ENCODE data around the gene MOCOS. TPM values are rescaled to one million over a fixed set of nuclear protein-coding genes. Genes with fewer than 3 reads are reported as not detected.

Gene MOCOS
- total RNA-seq, 1 experiment from 2014 or later = 4.2 TPM

DNA sequence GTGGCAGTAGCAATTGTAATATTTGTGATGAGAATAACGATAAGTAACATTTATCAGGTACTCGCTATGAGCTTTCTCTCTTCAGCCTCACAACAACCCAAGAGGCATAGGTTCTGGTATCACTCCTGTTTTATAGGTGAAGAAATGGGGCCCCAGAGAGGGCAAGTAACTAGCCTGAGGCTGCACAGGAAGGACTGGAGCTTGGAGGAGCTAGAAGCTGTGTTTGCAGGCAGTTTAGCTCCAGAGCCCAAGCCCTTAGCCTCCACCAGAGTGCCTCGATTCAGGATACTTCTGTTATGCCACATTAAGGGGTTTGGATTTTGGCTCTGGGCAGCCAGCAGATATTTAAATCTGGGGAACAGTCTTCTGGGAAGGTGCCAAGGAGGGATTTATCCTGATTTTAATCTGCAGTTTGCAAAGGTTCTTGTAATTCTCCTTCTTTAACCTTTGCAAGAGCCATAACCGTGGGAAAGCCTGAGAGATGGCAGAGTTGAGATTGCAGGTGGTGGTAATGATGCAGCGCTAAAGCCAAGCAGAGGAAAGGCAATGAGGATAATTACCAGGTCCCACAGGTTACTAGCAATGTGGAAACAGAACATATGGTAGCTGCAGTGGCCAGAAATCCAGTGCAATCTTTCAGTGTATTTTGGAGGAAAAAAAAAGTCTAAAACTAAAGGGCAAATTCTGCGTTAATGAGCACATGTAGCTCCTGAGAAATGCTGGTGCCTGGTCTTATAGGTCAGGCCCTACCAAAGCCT lies 9.1 kb downstream of the MOCOS start:
- CTCF ChIA-PET = interaction anchor here (0.8 to 3.0 kb wide), 4 partner anchors 8 to 88 kb away, joined by 3 to 17 read pairs (median 5); no protein-coding TSS in a partner anchor

DNA sequence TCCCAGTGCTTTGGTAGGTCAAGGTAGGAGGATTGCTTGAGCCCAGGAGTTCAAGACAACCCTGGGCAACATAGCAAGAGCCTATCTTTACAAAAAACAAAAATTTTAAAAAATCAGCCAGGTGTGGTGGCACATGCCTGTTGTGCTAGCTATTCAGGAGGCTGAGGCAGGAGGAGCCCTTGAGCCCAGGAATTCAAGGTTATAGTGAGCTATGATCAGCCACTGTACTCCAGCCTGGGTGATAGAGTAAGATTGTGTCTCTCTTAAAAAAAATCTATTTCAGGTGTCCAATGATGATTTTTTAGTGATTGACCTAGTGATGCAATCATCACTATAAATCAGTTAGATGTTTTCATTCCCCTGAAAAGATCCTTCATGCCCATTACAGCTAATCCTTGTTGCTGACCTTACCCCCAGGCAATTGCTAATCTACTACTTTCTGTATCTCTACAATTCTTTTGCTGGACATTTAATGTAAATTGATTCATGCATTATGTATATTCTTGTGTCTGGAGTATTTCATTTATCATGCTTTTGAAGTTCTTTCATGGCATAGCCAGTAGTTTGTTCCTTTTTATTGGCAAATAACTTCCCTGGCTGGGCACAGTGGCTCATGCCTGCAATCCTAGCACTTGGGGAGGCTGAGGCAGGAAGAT lies 10.3 kb downstream of the MOCOS start:
- no peak for DNase-seq (ENCODE audit: low spot score)
- no peaks in the 10 kb centered on the region for H3K9me3 Mint-ChIP-seq
- ATAC-seq = no peak; the same call in 1 of the 2 replicates
- ChIA-PET POLR2A (interaction anchor here (2.2 kb wide), 1 partner anchor 9 kb away, joined by 5 read pairs; no protein-coding TSS in a partner anchor), CTCF (interaction anchor here (0.6 to 3.0 kb wide), 7 partner anchors 9 to 87 kb away, joined by 3 to 17 read pairs (median 3); no protein-coding TSS in a partner anchor)
- H3K4me1 Mint-ChIP-seq = no peaks in the 10 kb centered on the region
- no peak overlapping the region for H3K4me3 Mint-ChIP-seq
- no peaks in the 10 kb centered on the region for H3K27me3 Mint-ChIP-seq (ENCODE audit: low read depth)
- TF ChIP-seq NR3C1 (CRISPR knock-in tag; conservative IDR thresholded peaks at IDR 0.05; ENCODE audit: low read depth) = no peak
- TF ChIP-seq, protein P1, sequence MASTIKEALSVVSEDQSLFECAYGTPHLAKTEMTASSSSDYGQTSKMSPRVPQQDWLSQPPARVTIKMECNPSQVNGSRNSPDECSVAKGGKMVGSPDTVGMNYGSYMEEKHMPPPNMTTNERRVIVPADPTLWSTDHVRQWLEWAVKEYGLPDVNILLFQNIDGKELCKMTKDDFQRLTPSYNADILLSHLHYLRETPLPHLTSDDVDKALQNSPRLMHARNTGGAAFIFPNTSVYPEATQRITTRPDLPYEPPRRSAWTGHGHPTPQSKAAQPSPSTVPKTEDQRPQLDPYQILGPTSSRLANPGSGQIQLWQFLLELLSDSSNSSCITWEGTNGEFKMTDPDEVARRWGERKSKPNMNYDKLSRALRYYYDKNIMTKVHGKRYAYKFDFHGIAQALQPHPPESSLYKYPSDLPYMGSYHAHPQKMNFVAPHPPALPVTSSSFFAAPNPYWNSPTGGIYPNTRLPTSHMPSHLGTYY (CRISPR knock-in tag; IDR thresholded peaks at IDR 0.05) = no peak
- TF ChIP-seq ZNF416 (CRISPR knock-in tag; IDR thresholded peaks at IDR 0.05) = no peak
- no peak for TF ChIP-seq ZBTB21 (CRISPR knock-in tag; IDR thresholded peaks at IDR 0.05; ENCODE audit: borderline replicate concordance)
- no peak for TF ChIP-seq KAT7 (CRISPR knock-in tag; IDR thresholded peaks at IDR 0.05; ENCODE audit: borderline replicate concordance)
- TF ChIP-seq, protein P2, sequence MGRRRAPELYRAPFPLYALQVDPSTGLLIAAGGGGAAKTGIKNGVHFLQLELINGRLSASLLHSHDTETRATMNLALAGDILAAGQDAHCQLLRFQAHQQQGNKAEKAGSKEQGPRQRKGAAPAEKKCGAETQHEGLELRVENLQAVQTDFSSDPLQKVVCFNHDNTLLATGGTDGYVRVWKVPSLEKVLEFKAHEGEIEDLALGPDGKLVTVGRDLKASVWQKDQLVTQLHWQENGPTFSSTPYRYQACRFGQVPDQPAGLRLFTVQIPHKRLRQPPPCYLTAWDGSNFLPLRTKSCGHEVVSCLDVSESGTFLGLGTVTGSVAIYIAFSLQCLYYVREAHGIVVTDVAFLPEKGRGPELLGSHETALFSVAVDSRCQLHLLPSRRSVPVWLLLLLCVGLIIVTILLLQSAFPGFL (CRISPR knock-in tag; IDR thresholded peaks at IDR 0.05; ENCODE audit: borderline replicate concordance) = no peak
- no peak for TF ChIP-seq NR2C2 (CRISPR knock-in tag; IDR thresholded peaks at IDR 0.05)
- H3K27ac Mint-ChIP-seq = no peak overlapping the region
- H3K36me3 Mint-ChIP-seq = no peaks in the 10 kb centered on the region

More for the DNA sequence above, 9.1 kb downstream of the MOCOS start:
- TF ChIP-seq ZNF423 (CRISPR knock-in tag; IDR thresholded peaks at IDR 0.05) = no peak
- TF ChIP-seq SMAD4 (CRISPR knock-in tag; IDR thresholded peaks at IDR 0.05) = no peak
- POLR2A ChIA-PET = interaction anchor here (0.9 to 2.2 kb wide), 2 partner anchors 8 to 13 kb away, joined by 3 to 5 read pairs; no protein-coding TSS in a partner anchor
- Mint-ChIP-seq H3K27ac (no peak overlapping the region), H3K27me3 (ENCODE audit: low read depth) (no peaks in the 10 kb centered on the region), H3K36me3 (peaks cover 5% of the 10 kb centered on the region; the same call in 1 of the 2 replicates), H3K9me3 (no peaks in the 10 kb centered on the region), H3K4me3 (no peak overlapping the region), H3K4me1 (no peaks in the 10 kb centered on the region)
- DNase-seq (ENCODE audit: low spot score) = no peak
- no peak for ATAC-seq

DNA sequence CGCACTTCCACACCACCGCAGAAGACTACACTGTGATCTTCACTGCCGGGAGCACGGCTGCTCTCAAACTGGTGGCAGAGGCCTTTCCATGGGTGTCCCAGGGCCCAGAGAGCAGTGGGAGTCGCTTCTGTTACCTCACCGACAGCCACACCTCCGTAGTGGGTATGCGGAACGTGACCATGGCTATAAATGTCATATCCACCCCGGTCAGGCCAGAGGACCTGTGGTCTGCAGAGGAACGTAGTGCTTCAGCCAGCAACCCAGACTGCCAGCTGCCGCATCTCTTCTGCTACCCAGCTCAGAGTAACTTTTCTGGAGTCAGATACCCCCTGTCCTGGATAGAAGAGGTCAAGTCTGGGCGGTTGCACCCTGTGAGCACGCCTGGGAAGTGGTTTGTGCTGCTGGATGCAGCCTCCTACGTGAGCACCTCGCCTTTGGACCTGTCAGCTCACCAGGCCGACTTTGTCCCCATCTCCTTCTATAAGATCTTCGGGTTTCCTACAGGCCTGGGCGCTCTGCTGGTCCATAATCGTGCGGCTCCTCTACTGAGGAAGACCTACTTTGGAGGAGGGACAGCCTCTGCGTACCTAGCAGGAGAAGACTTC lies 12.5 kb downstream of the MOCOS start:
- ChIA-PET CTCF (interaction anchor here (0.9 kb wide), 1 partner anchor 104 kb away, joined by 3 read pairs; no protein-coding TSS in a partner anchor), POLR2A (no interaction called here)
- H3K27me3 Mint-ChIP-seq (ENCODE audit: low read depth) = no peaks in the 10 kb centered on the region
- no peak for DNase-seq (ENCODE audit: low spot score)
- no peaks in the 10 kb centered on the region for H3K36me3 Mint-ChIP-seq
- no peak overlapping the region for H3K4me3 Mint-ChIP-seq
- no peaks in the 10 kb centered on the region for H3K4me1 Mint-ChIP-seq
- no peak for ATAC-seq
- no peak overlapping the region for H3K27ac Mint-ChIP-seq
- no peaks in the 10 kb centered on the region for H3K9me3 Mint-ChIP-seq
- TF ChIP-seq ZNF263 (CRISPR knock-in tag; IDR thresholded peaks at IDR 0.05; ENCODE audit: low read depth) = no peak
- no peak for TF ChIP-seq NFE2L1 (CRISPR knock-in tag; IDR thresholded peaks at IDR 0.05)
- TF ChIP-seq, protein P3, sequence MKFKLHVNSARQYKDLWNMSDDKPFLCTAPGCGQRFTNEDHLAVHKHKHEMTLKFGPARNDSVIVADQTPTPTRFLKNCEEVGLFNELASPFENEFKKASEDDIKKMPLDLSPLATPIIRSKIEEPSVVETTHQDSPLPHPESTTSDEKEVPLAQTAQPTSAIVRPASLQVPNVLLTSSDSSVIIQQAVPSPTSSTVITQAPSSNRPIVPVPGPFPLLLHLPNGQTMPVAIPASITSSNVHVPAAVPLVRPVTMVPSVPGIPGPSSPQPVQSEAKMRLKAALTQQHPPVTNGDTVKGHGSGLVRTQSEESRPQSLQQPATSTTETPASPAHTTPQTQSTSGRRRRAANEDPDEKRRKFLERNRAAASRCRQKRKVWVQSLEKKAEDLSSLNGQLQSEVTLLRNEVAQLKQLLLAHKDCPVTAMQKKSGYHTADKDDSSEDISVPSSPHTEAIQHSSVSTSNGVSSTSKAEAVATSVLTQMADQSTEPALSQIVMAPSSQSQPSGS (CRISPR knock-in tag; IDR thresholded peaks at IDR 0.05; ENCODE audit: borderline replicate concordance, low read depth) = no peak
- TF ChIP-seq, protein P4, sequence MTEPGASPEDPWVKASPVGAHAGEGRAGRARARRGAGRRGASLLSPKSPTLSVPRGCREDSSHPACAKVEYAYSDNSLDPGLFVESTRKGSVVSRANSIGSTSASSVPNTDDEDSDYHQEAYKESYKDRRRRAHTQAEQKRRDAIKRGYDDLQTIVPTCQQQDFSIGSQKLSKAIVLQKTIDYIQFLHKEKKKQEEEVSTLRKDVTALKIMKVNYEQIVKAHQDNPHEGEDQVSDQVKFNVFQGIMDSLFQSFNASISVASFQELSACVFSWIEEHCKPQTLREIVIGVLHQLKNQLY (CRISPR knock-in tag; IDR thresholded peaks at IDR 0.05) = no peak
- TF ChIP-seq, protein P5, sequence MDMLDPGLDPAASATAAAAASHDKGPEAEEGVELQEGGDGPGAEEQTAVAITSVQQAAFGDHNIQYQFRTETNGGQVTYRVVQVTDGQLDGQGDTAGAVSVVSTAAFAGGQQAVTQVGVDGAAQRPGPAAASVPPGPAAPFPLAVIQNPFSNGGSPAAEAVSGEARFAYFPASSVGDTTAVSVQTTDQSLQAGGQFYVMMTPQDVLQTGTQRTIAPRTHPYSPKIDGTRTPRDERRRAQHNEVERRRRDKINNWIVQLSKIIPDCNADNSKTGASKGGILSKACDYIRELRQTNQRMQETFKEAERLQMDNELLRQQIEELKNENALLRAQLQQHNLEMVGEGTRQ (CRISPR knock-in tag; IDR thresholded peaks at IDR 0.05) = no peak
- TF ChIP-seq FOXP1 (CRISPR knock-in tag; IDR thresholded peaks at IDR 0.05; ENCODE audit: borderline replicate concordance) = no peak
